Measurements from ENCODE around the gene KIAA0753.

- TF ChIP-seq MBD4 (IDR thresholded peaks at IDR 0.05; ENCODE audit: borderline replicate concordance, low read length): no peak
- TF ChIP-seq, protein P1, sequence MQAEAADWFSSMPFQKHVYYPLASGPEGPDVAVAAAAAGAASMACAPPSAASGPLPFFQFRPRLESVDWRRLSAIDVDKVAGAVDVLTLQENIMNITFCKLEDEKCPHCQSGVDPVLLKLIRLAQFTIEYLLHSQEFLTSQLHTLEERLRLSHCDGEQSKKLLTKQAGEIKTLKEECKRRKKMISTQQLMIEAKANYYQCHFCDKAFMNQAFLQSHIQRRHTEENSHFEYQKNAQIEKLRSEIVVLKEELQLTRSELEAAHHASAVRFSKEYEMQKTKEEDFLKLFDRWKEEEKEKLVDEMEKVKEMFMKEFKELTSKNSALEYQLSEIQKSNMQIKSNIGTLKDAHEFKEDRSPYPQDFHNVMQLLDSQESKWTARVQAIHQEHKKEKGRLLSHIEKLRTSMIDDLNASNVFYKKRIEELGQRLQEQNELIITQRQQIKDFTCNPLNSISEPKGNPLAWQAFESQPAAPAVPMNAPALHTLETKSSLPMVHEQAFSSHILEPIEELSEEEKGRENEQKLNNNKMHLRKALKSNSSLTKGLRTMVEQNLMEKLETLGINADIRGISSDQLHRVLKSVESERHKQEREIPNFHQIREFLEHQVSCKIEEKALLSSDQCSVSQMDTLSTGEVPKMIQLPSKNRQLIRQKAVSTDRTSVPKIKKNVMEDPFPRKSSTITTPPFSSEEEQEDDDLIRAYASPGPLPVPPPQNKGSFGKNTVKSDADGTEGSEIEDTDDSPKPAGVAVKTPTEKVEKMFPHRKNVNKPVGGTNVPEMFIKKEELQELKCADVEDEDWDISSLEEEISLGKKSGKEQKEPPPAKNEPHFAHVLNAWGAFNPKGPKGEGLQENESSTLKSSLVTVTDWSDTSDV (CRISPR knock-in tag; IDR thresholded peaks at IDR 0.05): no peak
- no peak for TF ChIP-seq STAG1 (CRISPR knock-in tag; IDR thresholded peaks at IDR 0.05)
- no peak for TF ChIP-seq ONECUT2 (CRISPR knock-in tag; IDR thresholded peaks at IDR 0.05)
- TF ChIP-seq, protein P2, sequence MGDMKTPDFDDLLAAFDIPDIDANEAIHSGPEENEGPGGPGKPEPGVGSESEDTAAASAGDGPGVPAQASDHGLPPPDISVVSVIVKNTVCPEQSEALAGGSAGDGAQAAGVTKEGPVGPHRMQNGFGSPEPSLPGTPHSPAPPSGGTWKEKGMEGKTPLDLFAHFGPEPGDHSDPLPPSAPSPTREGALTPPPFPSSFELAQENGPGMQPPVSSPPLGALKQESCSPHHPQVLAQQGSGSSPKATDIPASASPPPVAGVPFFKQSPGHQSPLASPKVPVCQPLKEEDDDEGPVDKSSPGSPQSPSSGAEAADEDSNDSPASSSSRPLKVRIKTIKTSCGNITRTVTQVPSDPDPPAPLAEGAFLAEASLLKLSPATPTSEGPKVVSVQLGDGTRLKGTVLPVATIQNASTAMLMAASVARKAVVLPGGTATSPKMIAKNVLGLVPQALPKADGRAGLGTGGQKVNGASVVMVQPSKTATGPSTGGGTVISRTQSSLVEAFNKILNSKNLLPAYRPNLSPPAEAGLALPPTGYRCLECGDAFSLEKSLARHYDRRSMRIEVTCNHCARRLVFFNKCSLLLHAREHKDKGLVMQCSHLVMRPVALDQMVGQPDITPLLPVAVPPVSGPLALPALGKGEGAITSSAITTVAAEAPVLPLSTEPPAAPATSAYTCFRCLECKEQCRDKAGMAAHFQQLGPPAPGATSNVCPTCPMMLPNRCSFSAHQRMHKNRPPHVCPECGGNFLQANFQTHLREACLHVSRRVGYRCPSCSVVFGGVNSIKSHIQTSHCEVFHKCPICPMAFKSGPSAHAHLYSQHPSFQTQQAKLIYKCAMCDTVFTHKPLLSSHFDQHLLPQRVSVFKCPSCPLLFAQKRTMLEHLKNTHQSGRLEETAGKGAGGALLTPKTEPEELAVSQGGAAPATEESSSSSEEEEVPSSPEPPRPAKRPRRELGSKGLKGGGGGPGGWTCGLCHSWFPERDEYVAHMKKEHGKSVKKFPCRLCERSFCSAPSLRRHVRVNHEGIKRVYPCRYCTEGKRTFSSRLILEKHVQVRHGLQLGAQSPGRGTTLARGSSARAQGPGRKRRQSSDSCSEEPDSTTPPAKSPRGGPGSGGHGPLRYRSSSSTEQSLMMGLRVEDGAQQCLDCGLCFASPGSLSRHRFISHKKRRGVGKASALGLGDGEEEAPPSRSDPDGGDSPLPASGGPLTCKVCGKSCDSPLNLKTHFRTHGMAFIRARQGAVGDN (CRISPR knock-in tag; IDR thresholded peaks at IDR 0.05): no peak
- no peak for TF ChIP-seq MXI1 (IDR thresholded peaks at IDR 0.05; ENCODE audit: borderline replicate concordance, low read depth, low read length)
Observed at GRCh38 chr17:6542577-6542976, 97.9 kb downstream of the KIAA0753 start.
